Kidney tubule cell (primary cell): ENCODE data around the gene EPS8L1.
"Not testable (repeated sequence)": the region's sequence is repeated elsewhere in the genome, so short reads cannot be mapped to it uniquely, and the experiment has no call there.

Experiments used
- DNase-seq: peaks from one replicate; pipeline ENCODE4 v3.0.0-alpha.2; 2018; ENCODE audit warnings: low spot score

EPS8L1 gene

DNA sequence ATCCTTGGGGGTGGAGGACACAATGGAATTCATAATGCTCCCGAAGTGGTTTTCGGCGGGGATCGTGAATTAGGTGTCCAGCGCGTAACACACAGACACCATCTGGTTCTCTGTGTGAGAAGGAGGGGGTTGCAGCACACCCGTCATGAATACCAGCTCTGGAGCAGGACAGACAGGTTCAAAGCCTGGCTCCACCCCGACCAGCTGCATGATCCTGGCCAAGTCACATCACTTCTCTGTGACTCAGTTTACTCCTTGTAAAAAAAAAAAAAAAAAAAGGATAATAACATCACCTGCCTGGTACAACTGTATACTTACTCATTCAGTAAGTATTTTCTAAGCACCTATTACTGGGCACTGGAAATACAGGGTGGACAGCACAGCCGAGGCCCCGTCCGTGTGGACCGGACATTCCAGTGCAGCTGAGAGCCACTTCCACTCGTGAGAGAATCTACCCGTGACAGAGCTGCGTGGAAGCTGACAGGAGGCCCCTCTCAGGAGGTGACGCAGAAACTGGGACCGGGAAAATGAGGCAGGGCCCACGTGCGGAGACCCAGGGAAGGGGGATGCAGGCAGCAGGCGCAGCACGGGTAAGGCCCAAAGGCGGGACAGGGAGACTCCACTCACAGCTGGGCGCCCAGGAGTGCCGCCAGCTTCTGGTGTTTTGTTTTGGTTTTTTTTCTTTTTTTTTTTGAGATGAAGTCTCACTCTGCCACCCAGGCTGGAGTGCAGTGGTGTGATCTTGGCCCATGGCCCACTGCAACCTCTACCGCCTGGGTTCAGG is 24.7 kb upstream of the EPS8L1 start:
- no peak for DNase-seq

- DNase-seq = no peak
Measured at GRCh38 chr19:55053735-55054134, 21.9 kb upstream of the EPS8L1 start.

- DNase-seq = no peak
Measured at GRCh38 chr19:55056827-55057226, 18.8 kb upstream of the EPS8L1 start.

- DNase-seq = no peak
Measured at GRCh38 chr19:55058781-55059610, 16.7 kb upstream of the EPS8L1 start.

DNA sequence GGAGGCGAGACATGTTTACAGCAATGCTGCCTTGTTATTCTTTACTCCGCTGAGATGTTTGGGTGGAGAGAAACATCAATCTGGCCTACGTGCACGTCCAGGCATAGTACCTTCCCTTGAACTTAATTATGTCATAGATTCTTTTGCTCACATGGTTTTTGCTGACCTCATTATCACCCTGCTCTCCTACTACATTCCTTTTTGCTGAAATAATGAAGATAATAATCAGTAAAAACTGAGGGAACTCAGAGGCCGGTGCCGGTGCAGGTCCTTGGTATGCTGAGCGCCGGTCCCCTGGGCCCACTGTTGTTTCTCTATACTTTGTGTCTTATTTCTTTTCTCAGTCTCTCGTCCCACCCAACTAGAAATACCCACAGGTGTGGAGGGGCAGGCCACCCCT is 15.4 kb upstream of the EPS8L1 start:
- not testable (repeated sequence) for DNase-seq

- peak; percentile 94 for DNase-seq
Measured at GRCh38 chr19:55062735-55063491, 12.8 kb upstream of the EPS8L1 start, which contains the start of gene RDH13. Gene RDH13 (minus strand): TSS chr19:55063148. CDS start chr19:55063032, 116 bp downstream.

DNA sequence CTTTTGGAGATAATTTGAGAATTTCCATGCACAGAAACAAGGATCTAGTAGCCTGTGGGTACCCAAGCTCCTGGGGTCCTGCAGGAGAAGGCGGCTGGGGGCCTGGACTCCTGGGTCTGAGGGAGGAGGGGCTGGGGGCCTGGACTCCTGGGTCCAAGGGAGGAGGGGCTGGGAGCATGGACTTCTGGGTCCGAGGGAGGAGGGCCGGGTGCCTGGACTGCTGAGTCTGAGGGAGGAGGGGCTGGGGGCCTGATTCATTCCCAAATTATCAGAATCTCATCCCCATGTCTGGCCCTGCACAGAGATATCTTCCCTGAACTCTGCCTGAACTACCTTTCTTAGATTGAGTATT is 12.2 kb upstream of the EPS8L1 start:
- DNase-seq = no peak

DNA sequence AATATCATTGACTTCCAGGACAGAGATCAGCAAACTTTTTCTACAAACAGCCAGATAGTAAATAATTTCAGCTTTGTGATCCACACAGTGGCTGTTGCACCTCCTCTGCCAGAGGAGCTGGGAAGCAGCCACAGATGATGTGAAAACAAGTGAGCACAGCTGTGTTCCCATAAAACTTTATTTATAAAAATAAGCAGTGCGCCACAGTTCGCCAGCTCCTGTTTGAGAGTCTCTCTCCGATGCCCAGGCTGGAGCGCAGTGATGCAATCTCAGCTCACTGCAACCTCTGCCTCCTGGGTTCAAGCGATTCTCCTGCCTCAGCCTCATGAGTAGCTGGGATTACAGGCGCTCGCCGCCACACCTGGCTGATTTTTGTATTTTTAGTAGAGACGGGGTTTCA is 10.2 kb upstream of the EPS8L1 start:
- not testable (repeated sequence) for DNase-seq

- DNase-seq = no peak
Measured at GRCh38 chr19:55066107-55066709, 9.5 kb upstream of the EPS8L1 start.

GRCh38 chr19:55067869-55068268 is 7.8 kb upstream of the EPS8L1 start:
- DNase-seq = no peak

DNA sequence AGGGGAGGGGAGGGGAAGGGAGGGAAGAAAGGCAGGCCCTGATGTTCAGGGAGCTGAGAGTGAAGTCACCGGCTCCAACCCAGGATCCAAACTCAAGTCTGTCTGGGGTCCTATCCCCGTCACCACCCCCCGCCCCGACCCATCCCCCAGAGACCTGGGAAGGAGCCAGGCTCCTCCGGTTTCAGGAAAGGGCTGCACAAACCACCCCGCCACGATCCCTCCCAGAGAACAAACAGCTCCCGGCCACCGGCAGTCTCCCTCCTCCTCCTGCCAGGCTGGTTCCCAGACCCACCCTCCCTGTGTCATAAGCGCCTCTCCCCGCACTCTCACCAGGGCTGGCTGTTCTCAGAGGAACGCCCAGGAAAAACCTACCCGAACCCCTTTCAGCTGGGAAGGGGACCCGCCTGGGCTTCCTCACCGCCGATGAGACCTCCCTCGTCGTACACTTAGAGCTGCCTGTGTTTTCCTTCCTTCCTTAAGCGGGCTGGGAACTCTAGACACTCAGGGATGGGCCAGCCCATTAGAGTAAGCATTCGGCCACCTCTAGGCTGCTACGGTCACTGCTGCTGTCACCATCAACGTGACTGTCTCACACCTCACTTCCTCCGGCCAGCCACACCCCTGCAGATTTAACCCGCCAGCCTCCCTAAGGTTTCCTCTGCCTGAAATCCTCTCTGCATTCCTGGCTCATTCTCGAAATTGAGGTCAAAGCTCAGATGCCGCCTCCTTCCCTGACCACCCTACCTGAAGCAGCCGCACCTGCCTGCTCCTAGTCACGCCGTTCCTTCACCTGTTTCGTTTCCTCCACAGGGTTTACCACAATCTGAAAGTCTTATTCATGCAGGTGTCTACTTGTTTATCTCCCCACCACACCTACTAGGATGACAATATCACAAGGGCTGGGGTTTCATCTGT is 6.5 kb upstream of the EPS8L1 start:
- DNase-seq = peak; percentile 77

DNA sequence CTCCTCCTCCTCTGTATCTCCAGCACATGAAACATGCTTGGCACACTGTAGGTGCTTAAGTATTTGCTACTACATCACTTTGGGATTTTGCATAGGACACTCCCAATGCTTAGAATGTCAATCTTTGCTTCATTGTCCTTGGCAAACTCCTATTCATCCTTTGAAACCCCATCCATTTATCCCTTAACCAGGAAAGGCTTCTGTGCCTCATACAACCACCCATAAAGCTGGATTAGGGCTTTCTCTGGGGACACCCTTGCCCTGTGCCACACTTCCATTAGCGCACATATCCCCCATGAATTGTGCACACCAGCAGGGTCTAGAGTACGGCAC is 5.8 kb upstream of the EPS8L1 start:
- DNase-seq = no peak

DNA sequence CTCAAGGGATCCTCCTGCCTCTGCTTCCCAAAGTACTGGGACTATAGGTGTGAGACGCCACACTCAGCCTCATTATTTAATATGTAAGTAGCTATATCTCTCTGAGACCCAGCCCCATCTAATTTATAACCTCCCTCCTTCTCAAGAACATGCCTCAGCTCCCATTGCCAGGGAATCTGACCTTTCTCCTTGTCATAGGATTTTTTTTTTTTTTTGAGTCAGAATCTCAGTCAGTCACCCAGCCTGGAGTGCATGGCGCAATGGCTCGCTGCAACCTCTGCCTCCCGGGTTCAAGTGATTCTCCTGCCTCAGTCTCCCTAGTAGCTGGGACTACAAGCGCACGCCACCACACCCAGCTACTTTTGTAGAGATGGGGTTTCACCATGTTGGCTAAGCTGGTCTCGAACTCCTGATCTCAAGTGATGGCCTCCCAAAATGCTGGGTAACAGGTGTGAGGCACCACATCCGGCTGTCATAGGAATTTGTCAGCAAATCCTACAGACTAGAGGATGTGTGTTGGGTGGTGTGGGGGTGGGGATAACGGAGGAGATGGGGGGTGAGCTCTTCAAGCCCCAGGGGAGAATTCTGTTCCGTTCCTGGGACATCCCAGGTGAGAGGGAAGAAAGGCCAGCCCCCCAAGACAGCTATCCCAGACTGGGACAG is 5.1 kb upstream of the EPS8L1 start:
- no peak for DNase-seq

DNA sequence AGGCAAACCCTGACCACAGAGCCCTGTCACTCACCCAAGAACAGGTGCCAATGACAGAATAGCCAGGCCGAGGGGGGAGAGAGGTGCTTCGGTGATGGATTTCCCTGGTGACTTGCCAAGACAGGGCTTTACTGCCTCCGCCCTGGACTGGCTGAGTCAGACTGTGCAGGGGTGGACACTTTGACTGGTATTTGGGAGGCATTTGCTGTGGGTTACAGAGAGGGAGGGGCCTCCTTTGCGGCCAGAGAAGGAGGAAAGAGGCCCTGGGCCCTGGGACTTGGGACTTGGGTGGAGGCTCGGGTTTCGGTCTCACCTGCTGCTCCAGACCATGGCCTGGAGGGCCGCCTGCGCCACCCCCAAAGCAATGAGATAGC is 4.6 kb upstream of the EPS8L1 start:
- peak; percentile 95 for DNase-seq

DNA sequence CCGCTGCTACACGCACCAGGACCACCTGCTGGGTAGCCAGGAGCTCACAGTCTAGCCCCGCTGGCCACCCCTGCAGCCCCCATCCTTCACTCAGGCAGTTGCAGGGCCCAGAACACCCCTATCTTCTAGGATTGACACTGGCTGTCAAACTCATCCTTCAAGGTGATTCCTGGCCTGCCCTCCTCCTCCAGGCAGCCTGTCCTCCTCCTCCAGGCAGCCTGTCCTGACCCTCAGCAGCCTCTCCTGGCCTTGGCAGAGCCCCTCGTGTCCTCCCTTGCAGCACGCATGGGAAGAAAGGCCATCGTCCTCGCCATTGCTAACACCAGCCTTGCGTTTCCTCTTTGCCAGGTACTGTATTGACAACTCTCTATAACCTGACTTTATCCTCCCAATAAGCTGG is 3.8 kb upstream of the EPS8L1 start:
- no peak for DNase-seq

DNA sequence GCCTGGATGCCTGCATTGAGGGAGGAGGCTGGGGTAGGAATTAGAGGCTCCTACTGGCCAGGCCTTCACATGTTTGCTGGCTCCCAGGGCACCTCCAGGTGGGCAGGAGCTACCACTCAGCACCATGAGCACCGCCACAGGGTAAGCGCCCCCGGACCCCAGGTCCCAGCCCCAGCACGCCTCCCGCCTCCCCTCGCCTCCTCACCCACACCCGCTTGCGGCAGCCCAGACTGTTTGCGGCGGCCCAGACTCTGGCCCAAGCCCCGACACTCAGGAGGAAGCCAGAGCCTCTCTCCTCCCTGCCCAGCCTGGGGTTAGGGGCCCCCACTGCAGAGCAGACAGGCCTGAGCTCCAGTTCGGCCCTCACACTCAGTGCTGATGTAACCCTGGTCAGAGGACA is 652 bp downstream of the EPS8L1 start:
- no peak for DNase-seq

DNA sequence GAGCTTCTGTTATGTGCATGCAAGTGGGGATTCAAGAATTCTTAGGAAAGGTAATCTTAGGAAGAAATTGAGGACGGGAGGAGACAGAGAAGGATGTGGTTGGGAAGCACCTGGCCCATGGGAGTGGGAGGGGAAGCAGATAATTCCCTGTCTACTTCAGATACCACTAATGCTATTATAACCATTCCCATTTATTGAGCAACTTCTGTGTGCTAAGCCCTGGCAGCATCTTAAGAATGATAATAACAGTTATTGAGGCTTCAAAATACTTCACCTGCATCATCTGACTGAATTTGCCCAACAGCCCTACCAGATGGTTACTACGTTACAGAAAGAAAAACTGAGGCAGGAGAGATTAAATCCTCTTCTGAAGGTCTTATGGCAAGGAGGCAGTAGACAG is 1.4 kb downstream of the EPS8L1 start:
- no peak for DNase-seq

GRCh38 chr19:55078996-55079395 is 3.3 kb downstream of the EPS8L1 start:
- DNase-seq = no peak

- no peak for DNase-seq
Measured at GRCh38 chr19:55079400-55080038, 3.9 kb downstream of the EPS8L1 start.
